GM12878 (cell line): ENCODE measurements around the gene GOLPH3. TPM values are rescaled to one million over a fixed set of nuclear protein-coding genes. Genes with fewer than 3 reads are reported as not detected.

Experiments
- ATAC-seq: fragments of 200-7000 bp; cut with Tn5 transposase; 3 replicates; pipeline ENCODE4 v1.9.1; 2020; ENCODE audit warnings: mild to moderate bottlenecking, moderate library complexity
- BruUV-seq: library from RNA; stranded (reverse); fragments of 400-500 nt; replicated peaks from 2 replicates; lab custom pipeline; 2021; lab: Mats Ljungman, UMichigan
- CTCF ChIA-PET: fragments of 300-600 bp; sonication (Branson Sonifier 250); formaldehyde crosslinking; extraction: SDS; loops from one replicate; lab custom pipeline; 2021; ENCODE audit warnings: inconsistent platforms; lab: Yijun Ruan, JAX
- POLR2A ChIA-PET: fragments of 350-600 bp; formaldehyde crosslinking; extraction: SDS; loops from one replicate; lab custom pipeline; 2021; ENCODE audit warnings: inconsistent platforms; lab: Charles Lee
- RAD21 ChIA-PET: fragments of 300-600 bp; sonication (Branson Sonifier 250); formaldehyde crosslinking; loops from one replicate; lab custom pipeline; 2023; ENCODE audit warnings: antibody characterized with exemption; ENCODE audit not compliant: unreplicated experiment; lab: Charles Lee
- SMC1A ChIA-PET: fragments of 300-600 bp; sonication (Branson Sonifier 250); formaldehyde crosslinking; loops from one replicate; lab custom pipeline; 2023; ENCODE audit not compliant: unreplicated experiment, uncharacterized antibody; lab: Charles Lee
- DNase-seq: peaks from one replicate; pipeline ENCODE4 v3.0.0-alpha.2; 2011; ENCODE audit warnings: low read depth, low spot score
- FAIRE-seq: peaks from 3 replicates; lab custom pipeline; 2011; peaks lifted over from hg19 to GRCh38; lab: Jason Lieb, UNC
- H2AFZ ChIP-seq: 2 replicates; pipeline ENCODE4 v1.6.0; 2011; ENCODE audit warnings: low read depth, low read length, control low read depth; ENCODE audit not compliant: control insufficient read depth
- H3K27ac ChIP-seq: 2 replicates; pipeline ENCODE4 v1.5.1; 2011; ENCODE audit warnings: control low read depth; ENCODE audit not compliant: control insufficient read depth, insufficient read depth
- H3K27me3 ChIP-seq, 2 experiments: replicated peaks in 1 of 2; 2 replicates each; pipeline versions ENCODE4 v1.6.0 to v1.6.1; 2011; ENCODE audit warnings: low read length in 1 of 2; ENCODE audit not compliant: control insufficient read depth in 2 of 2, insufficient read depth in 2 of 2
- H3K36me3 ChIP-seq, 2 experiments: 2 replicates each; pipeline ENCODE4 v1.5.1; 2011; ENCODE audit warnings: low read length in 1 of 2; ENCODE audit not compliant: control insufficient read depth in 2 of 2, insufficient read depth in 2 of 2
- H3K4me1 ChIP-seq: 2 replicates; pipeline ENCODE4 v1.6.1; 2011; ENCODE audit warnings: mild to moderate bottlenecking, low read length, moderate library complexity, mixed read lengths; ENCODE audit not compliant: control insufficient read depth, insufficient read depth
- H3K4me2 ChIP-seq: 2 replicates; pipeline ENCODE4 v1.6.0; 2011; ENCODE audit warnings: control low read depth; ENCODE audit not compliant: control insufficient read depth, insufficient read depth
- H3K4me3 ChIP-seq: fragments of 200-600 bp; sonication (generic); 2 replicates; pipeline ENCODE4 v1.5.1; 2016
- H3K79me2 ChIP-seq: 2 replicates; pipeline ENCODE4 v1.6.0; 2011; ENCODE audit warnings: low read length; ENCODE audit not compliant: control insufficient read depth, insufficient read depth
- H3K9ac ChIP-seq: 2 replicates; pipeline ENCODE4 v1.8.0; 2011; ENCODE audit warnings: low read length, control low read depth, mixed read lengths; ENCODE audit not compliant: control insufficient read depth, insufficient read depth
- H3K9me3 ChIP-seq: replicated peaks from 3 replicates; pipeline ENCODE4 v1.5.1; 2011; ENCODE audit warnings: mild to moderate bottlenecking, low read length; ENCODE audit not compliant: control insufficient read depth, insufficient read depth
- H4K20me1 ChIP-seq: 2 replicates; pipeline ENCODE4 v1.6.0; 2011; ENCODE audit not compliant: control insufficient read depth, insufficient read depth
- BCL11A ChIP-seq: IDR thresholded peaks from 2 replicates; pipeline ENCODE4 v1.6.1; 2011; ENCODE audit warnings: low read depth, low read length
- BHLHE40 ChIP-seq, 2 experiments: fragments of 450-650 bp in 1 of 2; IDR thresholded peaks; 2 replicates each; pipeline ENCODE4 v1.6.1; 2011 to 2017; ENCODE audit warnings: low read depth in 2 of 2, borderline replicate concordance in 1 of 2, improper control_type of control experiment in 1 of 2, low read length in 1 of 2, mild to moderate bottlenecking in 1 of 2
- FOXM1 ChIP-seq: IDR thresholded peaks from 2 replicates; pipeline ENCODE4 v1.6.1; 2012; ENCODE audit warnings: low read depth, mild to moderate bottlenecking, inconsistent platforms, low read length, moderate library complexity
- KDM1A ChIP-seq: fragments of 200-600 bp; sonication (generic); IDR thresholded peaks from 2 replicates; pipeline ENCODE4 v1.6.1; 2016; ENCODE audit warnings: borderline replicate concordance
- LARP7 ChIP-seq: fragments of 450-650 bp; IDR thresholded peaks from 2 replicates; pipeline ENCODE4 v1.6.1; 2017; ENCODE audit warnings: mild to moderate bottlenecking
- PAX5 ChIP-seq: IDR thresholded peaks from 2 replicates; pipeline ENCODE4 v1.6.1; 2011; ENCODE audit warnings: low read depth, low read length, borderline replicate concordance
- PAX8 ChIP-seq: fragments of 450-650 bp; IDR thresholded peaks from 2 replicates; pipeline ENCODE4 v1.6.1; 2017; ENCODE audit warnings: mild to moderate bottlenecking, moderate library complexity
- SIN3A ChIP-seq: IDR thresholded peaks from 2 replicates; pipeline ENCODE4 v1.6.1; 2012; ENCODE audit warnings: low read depth, low read length, improper control_type of control experiment
- ZSCAN29 ChIP-seq: fragments of 450-650 bp; IDR thresholded peaks from 2 replicates; pipeline ENCODE4 v1.6.1; 2017; ENCODE audit warnings: mild to moderate bottlenecking, moderate library complexity
- WGBS: methylation state at CpG from one replicate; pipeline ENCODE4 v1.1.6; 2016; ENCODE audit warnings: low lambda C conversion rate; ENCODE audit not compliant: insufficient replicate concordance, insufficient coverage; ENCODE audit errors: missing lambda C conversion rate; 5-methylcytosine and 5-hydroxymethylcytosine counted together
- in situ Hi-C: fragments of 300-500 bp; cut with MboI; formaldehyde crosslinking; loops from 9 replicates; pipeline ENCODE4 v1.14.3; 2018; ENCODE audit warnings: mixed read lengths
- intact Hi-C: fragments of 100-400 bp; cut with micrococcal nuclease; formaldehyde crosslinking; loops from one replicate; pipeline ENCODE4 v1.14.2; 2022; ENCODE audit not compliant: unreplicated experiment
- polyA plus RNA-seq, 11 experiments: library from polyadenylated mRNA; depleted of rRNA in 4 of 11; unstranded in 6 of 11; stranded (reverse) in 5 of 11; fragments of >200 nt; fragmentation: Nextera tagmentation in 4 of 11; fragmentation: Illumina TruSeq in 1 of 11; extraction: Ambion mirVana in 4 of 11; extraction: Trizol in 1 of 11; gene quantifications; 1 replicate in 1 of 11; 2 replicates in 10 of 11; pipeline versions ENCODE4 v1.2.1 to v1.2.3, GENCODE V29; 2011 to 2016; ENCODE audit warnings: inconsistent platforms in 2 of 11, missing spikeins in 2 of 11, low read depth in 1 of 11
- total RNA-seq, 4 experiments: library from RNA; depleted of rRNA in 3 of 4; stranded (reverse); fragments of >200 nt in 3 of 4; fragmentation: Illumina TruSeq in 1 of 4; extraction: Trizol in 1 of 4; gene quantifications; 2 replicates each; pipeline versions ENCODE4 v1.2.1 to v1.2.3, GENCODE V29; 2013 to 2021
- TF ChIP-seq, protein P1 (sequence below): fragments of 450-650 bp; IDR thresholded peaks from 2 replicates; pipeline ENCODE4 v1.6.1; 2017; ENCODE audit warnings: mild to moderate bottlenecking, moderate library complexity
- TF ChIP-seq, protein P2 (sequence below): IDR thresholded peaks from 2 replicates; pipeline ENCODE4 v1.6.1; 2012; ENCODE audit warnings: low read depth, low read length, improper control_type of control experiment
- TF ChIP-seq, protein P3 (sequence below): IDR thresholded peaks from 2 replicates; pipeline ENCODE4 v1.6.1; 2011; ENCODE audit warnings: borderline replicate concordance, low read depth, mild to moderate bottlenecking, moderate library complexity, low read length; ENCODE audit not compliant: insufficient read depth, poor library complexity, severe bottlenecking
- TF ChIP-seq, protein P4 (sequence below): fragments of 450-650 bp; conservative IDR thresholded peaks from 2 replicates; pipeline ENCODE4 v1.6.1; 2017; ENCODE audit warnings: mild to moderate bottlenecking, moderate library complexity

Gene GOLPH3
- total and polyA plus RNA-seq, 10 of the 15 experiments (the other 5 are each of a cell fraction or from before 2014, with no cell fraction given): 14.0 to 79.7 (median 43.2) TPM

DNA sequence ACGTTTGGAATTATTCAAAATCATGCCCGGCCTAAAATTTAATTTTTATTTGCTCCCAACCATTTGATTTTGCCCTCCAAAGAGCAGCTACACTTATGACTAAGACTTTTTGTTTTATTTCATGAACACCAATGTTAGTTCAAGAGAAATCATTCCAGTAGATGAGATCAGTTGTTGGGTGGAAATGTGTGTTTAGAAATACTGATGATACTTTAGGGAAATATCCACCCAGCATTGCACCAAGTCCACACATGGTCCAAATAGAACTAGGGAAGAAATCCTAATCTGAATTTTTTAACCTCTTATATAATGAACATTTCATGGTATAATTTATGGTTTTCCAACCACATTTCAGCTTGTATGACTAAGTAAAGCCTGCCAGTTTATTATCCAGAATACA is 28.3 kb upstream of the GOLPH3 start (continued):
- TF ChIP-seq, protein P1, sequence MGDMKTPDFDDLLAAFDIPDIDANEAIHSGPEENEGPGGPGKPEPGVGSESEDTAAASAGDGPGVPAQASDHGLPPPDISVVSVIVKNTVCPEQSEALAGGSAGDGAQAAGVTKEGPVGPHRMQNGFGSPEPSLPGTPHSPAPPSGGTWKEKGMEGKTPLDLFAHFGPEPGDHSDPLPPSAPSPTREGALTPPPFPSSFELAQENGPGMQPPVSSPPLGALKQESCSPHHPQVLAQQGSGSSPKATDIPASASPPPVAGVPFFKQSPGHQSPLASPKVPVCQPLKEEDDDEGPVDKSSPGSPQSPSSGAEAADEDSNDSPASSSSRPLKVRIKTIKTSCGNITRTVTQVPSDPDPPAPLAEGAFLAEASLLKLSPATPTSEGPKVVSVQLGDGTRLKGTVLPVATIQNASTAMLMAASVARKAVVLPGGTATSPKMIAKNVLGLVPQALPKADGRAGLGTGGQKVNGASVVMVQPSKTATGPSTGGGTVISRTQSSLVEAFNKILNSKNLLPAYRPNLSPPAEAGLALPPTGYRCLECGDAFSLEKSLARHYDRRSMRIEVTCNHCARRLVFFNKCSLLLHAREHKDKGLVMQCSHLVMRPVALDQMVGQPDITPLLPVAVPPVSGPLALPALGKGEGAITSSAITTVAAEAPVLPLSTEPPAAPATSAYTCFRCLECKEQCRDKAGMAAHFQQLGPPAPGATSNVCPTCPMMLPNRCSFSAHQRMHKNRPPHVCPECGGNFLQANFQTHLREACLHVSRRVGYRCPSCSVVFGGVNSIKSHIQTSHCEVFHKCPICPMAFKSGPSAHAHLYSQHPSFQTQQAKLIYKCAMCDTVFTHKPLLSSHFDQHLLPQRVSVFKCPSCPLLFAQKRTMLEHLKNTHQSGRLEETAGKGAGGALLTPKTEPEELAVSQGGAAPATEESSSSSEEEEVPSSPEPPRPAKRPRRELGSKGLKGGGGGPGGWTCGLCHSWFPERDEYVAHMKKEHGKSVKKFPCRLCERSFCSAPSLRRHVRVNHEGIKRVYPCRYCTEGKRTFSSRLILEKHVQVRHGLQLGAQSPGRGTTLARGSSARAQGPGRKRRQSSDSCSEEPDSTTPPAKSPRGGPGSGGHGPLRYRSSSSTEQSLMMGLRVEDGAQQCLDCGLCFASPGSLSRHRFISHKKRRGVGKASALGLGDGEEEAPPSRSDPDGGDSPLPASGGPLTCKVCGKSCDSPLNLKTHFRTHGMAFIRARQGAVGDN: no peak
- no peak for TF ChIP-seq ZSCAN29
- TF ChIP-seq BHLHE40 (IDR thresholded peaks at IDR 0.05; ENCODE audit: borderline replicate concordance in 1 of 2, low read depth in 2 of 2, low read length in 1 of 2): no peak
- TF ChIP-seq, protein P2, sequence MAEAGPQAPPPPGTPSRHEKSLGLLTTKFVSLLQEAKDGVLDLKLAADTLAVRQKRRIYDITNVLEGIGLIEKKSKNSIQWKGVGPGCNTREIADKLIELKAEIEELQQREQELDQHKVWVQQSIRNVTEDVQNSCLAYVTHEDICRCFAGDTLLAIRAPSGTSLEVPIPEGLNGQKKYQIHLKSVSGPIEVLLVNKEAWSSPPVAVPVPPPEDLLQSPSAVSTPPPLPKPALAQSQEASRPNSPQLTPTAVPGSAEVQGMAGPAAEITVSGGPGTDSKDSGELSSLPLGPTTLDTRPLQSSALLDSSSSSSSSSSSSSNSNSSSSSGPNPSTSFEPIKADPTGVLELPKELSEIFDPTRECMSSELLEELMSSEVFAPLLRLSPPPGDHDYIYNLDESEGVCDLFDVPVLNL: no peak
- no peak for TF ChIP-seq PAX5
- TF ChIP-seq, all 136 proteins: peak for 0

DNA sequence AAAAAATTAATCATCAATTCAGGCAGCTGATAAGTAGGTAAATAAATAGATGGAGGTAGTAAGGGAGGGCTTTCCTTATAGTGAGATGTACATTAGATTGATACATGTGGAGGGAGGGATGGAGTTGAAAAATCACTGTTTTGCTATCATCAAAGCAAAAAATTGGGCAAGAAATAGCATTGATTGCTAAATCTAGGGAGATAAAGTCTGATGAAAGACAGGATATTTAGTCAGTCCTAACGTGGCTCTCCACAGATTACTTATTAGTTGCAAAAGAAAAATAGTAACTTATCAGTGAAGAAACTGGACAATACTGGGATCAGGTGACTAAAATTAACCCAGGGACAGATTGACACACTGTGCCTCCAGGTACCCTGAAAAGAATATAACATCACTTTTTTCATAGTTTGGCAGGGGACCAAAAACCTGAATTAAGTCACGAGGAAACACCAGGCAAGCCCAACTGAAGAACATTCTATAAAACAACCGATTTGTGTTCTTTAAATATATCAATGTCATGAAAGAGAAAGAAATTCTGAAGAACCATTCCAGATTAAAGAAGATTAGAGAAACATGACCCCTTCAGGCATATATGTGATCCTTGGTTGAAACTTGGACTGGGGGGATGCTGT is 27.1 kb upstream of the GOLPH3 start:
- POLR2A ChIA-PET: interaction anchor here (0.7 kb wide), 1 partner anchor 303 kb away, joined by 3 read pairs; no protein-coding TSS in a partner anchor
- H3K79me2 ChIP-seq: no peaks in the 10 kb centered on the region

More for the DNA sequence above, 27.1 kb upstream of the GOLPH3 start:
- H3K9ac ChIP-seq: no peak overlapping the region
- ChIA-PET CTCF (no interaction called here), SMC1A (no interaction called here)
- ATAC-seq (no peak), FAIRE-seq (no peak)
- H3K9me3 ChIP-seq: no peaks in the 10 kb centered on the region
- H2AFZ ChIP-seq: no peak overlapping the region
- intact Hi-C loops (no loop called here), in situ Hi-C loops (no loop called here)
- BruUV-seq: no TSS peak
- no peaks in the 10 kb centered on the region for H4K20me1 ChIP-seq
- no peaks in the 10 kb centered on the region for H3K36me3 ChIP-seq
- H3K4me3 ChIP-seq: no peak overlapping the region
- H3K27ac ChIP-seq: no peak overlapping the region
- no peaks in the 10 kb centered on the region for H3K4me1 ChIP-seq
- 54% methylated on average over 3 of the region's 3 CpGs for WGBS
- H3K4me2 ChIP-seq: no peak overlapping the region
- TF ChIP-seq ZSCAN29 (no peak), KDM1A (no peak), FOXM1 (no peak), LARP7 (no peak), BCL11A (no peak), SIN3A (no peak), PAX8 (no peak)
- TF ChIP-seq, protein P3, sequence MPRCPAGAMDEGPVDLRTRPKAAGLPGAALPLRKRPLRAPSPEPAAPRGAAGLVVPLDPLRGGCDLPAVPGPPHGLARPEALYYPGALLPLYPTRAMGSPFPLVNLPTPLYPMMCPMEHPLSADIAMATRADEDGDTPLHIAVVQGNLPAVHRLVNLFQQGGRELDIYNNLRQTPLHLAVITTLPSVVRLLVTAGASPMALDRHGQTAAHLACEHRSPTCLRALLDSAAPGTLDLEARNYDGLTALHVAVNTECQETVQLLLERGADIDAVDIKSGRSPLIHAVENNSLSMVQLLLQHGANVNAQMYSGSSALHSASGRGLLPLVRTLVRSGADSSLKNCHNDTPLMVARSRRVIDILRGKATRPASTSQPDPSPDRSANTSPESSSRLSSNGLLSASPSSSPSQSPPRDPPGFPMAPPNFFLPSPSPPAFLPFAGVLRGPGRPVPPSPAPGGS: no peak
- TF ChIP-seq, protein P4, sequence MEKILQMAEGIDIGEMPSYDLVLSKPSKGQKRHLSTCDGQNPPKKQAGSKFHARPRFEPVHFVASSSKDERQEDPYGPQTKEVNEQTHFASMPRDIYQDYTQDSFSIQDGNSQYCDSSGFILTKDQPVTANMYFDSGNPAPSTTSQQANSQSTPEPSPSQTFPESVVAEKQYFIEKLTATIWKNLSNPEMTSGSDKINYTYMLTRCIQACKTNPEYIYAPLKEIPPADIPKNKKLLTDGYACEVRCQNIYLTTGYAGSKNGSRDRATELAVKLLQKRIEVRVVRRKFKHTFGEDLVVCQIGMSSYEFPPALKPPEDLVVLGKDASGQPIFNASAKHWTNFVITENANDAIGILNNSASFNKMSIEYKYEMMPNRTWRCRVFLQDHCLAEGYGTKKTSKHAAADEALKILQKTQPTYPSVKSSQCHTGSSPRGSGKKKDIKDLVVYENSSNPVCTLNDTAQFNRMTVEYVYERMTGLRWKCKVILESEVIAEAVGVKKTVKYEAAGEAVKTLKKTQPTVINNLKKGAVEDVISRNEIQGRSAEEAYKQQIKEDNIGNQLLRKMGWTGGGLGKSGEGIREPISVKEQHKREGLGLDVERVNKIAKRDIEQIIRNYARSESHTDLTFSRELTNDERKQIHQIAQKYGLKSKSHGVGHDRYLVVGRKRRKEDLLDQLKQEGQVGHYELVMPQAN: no peak
- TF ChIP-seq, all 136 proteins: peak for 0
- H3K27me3 ChIP-seq: no peaks in the 10 kb centered on the region
- RAD21 ChIA-PET: no interaction called here
- no peak for DNase-seq
